ENCODE data around the gene TET2. TPM values are rescaled to one million over a fixed set of nuclear protein-coding genes. Genes with fewer than 3 reads are reported as not detected.

The TET2 gene
- total RNA-seq, 1 donor from 2014 or later: 10.3 TPM

DNA sequence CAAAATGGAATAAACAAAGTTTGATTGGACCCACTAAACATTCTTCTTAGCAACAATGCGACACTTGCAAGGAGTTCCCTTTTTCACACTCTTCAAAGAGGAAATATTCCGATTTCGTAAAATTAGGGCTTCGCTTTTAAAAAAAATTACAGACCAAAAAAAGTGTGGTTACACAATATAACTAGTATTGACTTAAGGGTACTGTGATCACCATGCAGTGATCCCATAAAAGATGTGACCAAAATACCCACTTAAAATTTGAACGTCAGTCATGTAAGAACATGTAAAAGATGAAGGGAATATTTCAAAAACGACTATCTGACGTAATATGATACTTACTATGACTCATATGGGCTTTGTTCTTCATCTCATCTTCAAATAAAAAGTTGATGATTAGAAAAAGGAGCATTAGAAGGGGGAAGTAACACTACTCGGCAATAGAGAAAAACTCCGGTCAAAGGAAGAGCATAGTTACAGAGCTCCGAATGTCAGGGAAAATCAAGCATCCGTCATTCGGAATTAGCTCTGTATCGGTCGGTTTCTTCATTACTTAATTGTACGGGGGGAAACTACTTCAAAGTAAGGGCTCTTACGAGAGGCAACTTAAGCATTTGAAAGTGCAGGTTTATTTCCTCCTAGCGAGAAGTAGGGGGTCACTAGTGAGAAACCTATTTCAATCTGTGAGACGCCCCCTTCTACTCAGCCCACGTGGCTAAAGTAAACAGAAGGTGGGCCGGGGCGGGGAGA lies 1.3 kb upstream of the TET2 start:
- TF ChIP-seq, protein P1, sequence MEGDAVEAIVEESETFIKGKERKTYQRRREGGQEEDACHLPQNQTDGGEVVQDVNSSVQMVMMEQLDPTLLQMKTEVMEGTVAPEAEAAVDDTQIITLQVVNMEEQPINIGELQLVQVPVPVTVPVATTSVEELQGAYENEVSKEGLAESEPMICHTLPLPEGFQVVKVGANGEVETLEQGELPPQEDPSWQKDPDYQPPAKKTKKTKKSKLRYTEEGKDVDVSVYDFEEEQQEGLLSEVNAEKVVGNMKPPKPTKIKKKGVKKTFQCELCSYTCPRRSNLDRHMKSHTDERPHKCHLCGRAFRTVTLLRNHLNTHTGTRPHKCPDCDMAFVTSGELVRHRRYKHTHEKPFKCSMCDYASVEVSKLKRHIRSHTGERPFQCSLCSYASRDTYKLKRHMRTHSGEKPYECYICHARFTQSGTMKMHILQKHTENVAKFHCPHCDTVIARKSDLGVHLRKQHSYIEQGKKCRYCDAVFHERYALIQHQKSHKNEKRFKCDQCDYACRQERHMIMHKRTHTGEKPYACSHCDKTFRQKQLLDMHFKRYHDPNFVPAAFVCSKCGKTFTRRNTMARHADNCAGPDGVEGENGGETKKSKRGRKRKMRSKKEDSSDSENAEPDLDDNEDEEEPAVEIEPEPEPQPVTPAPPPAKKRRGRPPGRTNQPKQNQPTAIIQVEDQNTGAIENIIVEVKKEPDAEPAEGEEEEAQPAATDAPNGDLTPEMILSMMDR (IDR thresholded peaks at IDR 0.05; ENCODE audit: insufficient read depth, low read length, severe bottlenecking): no peak
- no peak for FAIRE-seq

DNA sequence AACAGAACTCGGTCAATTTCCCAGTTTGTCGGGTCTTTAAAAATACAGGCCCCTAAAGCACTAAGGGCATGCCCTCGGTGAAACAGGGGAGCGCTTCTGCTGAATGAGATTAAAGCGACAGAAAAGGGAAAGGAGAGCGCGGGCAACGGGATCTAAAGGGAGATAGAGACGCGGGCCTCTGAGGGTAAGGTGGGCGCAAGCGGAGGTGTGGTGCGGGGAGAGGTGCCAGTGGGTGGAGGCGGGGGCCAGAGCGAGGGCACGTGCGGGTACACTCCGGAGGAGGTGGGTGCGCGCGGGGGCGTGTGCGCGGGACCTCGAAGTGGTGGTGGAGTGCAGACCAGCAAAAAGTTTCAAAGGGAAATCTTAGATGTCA lies 787 bp upstream of the TET2 start:
- FAIRE-seq: no peak
- TF ChIP-seq, protein P1 (IDR thresholded peaks at IDR 0.05; ENCODE audit: insufficient read depth, low read length, severe bottlenecking): no peak
- no peak for DNase-seq (ENCODE audit: low read depth)
- Histone ChIP-seq H3K4me3 (ENCODE audit: low read depth, low read length) (peak overlapping the region; percentile 48), H3K27me3 (ENCODE audit: control insufficient read depth, insufficient read depth, low read length) (no peaks in the 10 kb centered on the region), H3K36me3 (ENCODE audit: control insufficient read depth, insufficient read depth, low read length) (no peaks in the 10 kb centered on the region)

More for the DNA sequence above, 1.3 kb upstream of the TET2 start:
- peak; percentile 73 for DNase-seq (ENCODE audit: low read depth)
- Histone ChIP-seq H3K27me3 (ENCODE audit: control insufficient read depth, insufficient read depth, low read length) (no peaks in the 10 kb centered on the region), H3K4me3 (ENCODE audit: low read depth, low read length) (peak overlapping the region; percentile 48), H3K36me3 (ENCODE audit: control insufficient read depth, insufficient read depth, low read length) (no peaks in the 10 kb centered on the region)

DNA sequence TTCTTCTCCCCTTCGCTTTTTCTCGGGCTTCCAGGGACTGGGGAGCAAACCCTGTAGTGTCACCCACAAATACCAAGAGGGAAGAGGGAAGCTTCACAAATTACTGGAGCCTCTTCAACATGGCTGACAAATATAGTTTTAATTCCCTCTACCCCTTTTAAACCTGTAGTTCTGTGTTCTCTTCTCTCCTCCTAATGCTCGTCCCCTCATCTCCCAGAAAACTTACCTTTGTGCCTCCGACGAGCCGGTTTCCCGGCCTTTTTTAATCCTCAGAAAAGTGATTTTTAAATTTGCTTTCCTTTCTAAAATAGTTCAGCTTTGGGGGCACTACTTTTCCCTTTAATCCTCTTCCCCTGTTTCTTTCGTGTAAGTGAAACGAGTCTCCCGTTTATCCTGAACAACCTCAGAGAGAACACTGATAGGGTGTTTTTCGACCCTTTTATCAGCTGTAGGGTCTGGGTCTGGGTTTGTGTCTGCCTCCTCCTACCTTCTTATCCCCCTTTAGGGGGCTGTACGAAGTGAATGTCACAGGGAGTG lies 408 bp downstream of the TET2 start:
- Histone ChIP-seq H3K4me3 (ENCODE audit: low read depth, low read length) (peak overlapping the region; percentile 48), H3K27me3 (ENCODE audit: control insufficient read depth, insufficient read depth, low read length) (no peaks in the 10 kb centered on the region), H3K36me3 (ENCODE audit: control insufficient read depth, insufficient read depth, low read length) (no peaks in the 10 kb centered on the region)
- no peak for DNase-seq (ENCODE audit: low read depth)
- TF ChIP-seq, protein P1 (IDR thresholded peaks at IDR 0.05; ENCODE audit: insufficient read depth, low read length, severe bottlenecking): no peak
- FAIRE-seq: no peak

DNA sequence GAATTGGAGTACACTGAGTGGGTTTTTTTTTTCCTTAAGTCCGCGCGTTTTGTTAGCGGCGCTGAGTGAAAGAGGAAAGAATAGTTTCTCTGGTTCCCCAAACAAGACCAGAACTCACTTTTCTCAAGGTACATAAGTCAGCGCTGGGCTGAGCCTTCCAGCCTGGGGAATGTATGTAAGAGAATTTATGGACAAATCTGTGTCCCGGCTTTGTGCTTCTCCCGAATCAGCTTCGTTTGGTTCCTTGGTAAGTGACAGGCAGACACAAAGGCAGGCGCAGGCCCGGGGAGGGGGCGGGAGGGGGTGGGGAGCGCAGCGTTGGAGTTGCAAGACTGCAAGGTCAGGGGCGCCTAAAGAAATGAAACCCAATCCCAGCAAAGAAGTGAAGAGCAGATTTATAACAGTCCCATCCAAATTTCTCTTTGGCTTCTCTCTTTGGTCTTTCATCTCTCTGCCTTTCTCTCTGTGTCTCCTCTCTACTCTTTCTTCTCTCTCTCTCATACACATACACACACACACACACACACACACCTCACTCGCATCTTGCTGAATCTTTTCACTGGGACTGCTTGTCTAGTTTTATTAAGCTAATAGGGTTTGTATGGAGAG lies 981 bp downstream of the TET2 start:
- Histone ChIP-seq H3K27me3 (ENCODE audit: control insufficient read depth, insufficient read depth, low read length) (no peaks in the 10 kb centered on the region), H3K4me3 (ENCODE audit: low read depth, low read length) (peak overlapping the region; percentile 48), H3K36me3 (ENCODE audit: control insufficient read depth, insufficient read depth, low read length) (no peaks in the 10 kb centered on the region)
- TF ChIP-seq, protein P1 (IDR thresholded peaks at IDR 0.05; ENCODE audit: insufficient read depth, low read length, severe bottlenecking): no peak
- FAIRE-seq: no peak
- DNase-seq (ENCODE audit: low read depth): peak; percentile 38

DNA sequence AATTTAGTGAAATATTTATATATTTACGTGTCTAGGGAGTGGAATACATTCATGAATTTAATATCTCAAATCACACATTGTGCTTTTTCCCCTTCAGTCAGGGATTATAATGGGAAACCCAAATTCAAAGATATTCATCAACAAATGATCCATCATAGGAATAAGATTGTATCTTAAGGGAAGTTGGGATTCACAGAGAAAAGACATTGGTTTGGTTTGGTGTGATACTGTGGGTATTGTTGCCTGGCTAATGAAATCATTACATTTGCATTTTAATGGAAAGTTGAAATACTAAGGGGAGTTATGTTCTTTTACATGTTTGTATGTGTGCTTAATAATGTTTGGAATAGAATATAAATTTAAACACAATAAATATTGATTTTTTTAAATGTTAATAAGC lies 1.7 kb downstream of the TET2 start:
- TF ChIP-seq, protein P1 (IDR thresholded peaks at IDR 0.05; ENCODE audit: insufficient read depth, low read length, severe bottlenecking): no peak
- peak overlapping the region; percentile 48 for H3K4me3 ChIP-seq (ENCODE audit: low read depth, low read length)
- DNase-seq (ENCODE audit: low read depth): no peak
- no peak for FAIRE-seq
- no peaks in the 10 kb centered on the region for H3K27me3 ChIP-seq (ENCODE audit: control insufficient read depth, insufficient read depth, low read length)
- H3K36me3 ChIP-seq (ENCODE audit: control insufficient read depth, insufficient read depth, low read length): no peaks in the 10 kb centered on the region
